ENCODE data around the gene OPRD1.
A peak's percentile ranks its signal among the peaks of the same experiment; 100 is the strongest.
"Not testable (repeated sequence)": the region's sequence is repeated elsewhere in the genome, so short reads cannot be mapped to it uniquely, and the experiment has no call there.

OPRD1 gene

GRCh38 chr1:28811766-28812668 lies at the start of gene OPRD1:
Gene OPRD1 (plus strand): TSS chr1:28812170. CDS start chr1:28812384, 214 bp downstream.
- DNase-seq (ENCODE audit: low read depth) = no peak

- DNase-seq (ENCODE audit: low read depth) = no peak
Measured at GRCh38 chr1:28766532-28767183, 45.3 kb upstream of the OPRD1 start.

- no peak for DNase-seq (ENCODE audit: low read depth)
Measured at GRCh38 chr1:28770601-28771165, 41.3 kb upstream of the OPRD1 start.

GRCh38 chr1:28771921-28772320 lies 40.0 kb upstream of the OPRD1 start:
- DNase-seq (ENCODE audit: low read depth) = not testable (repeated sequence)

DNA sequence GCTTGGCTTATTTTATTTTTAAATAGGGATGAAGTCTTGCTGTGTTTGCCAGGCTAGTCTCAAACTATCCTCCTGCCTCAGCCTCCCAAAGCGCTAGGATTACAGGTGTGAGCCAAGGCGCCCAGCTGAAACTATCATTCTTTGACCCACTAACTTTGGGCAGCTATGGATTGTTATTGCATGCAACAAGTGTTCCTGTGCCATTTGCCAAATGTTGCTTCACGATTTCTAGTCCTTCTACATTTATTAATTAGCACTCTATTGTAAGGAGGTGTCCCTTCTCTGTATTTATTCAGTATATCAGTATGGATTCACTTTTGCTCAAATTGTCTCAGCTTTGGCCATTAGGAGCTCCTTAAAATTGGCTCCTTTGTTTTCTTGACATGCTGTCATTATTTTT lies 38.9 kb upstream of the OPRD1 start:
- DNase-seq (ENCODE audit: low read depth) = no peak

DNA sequence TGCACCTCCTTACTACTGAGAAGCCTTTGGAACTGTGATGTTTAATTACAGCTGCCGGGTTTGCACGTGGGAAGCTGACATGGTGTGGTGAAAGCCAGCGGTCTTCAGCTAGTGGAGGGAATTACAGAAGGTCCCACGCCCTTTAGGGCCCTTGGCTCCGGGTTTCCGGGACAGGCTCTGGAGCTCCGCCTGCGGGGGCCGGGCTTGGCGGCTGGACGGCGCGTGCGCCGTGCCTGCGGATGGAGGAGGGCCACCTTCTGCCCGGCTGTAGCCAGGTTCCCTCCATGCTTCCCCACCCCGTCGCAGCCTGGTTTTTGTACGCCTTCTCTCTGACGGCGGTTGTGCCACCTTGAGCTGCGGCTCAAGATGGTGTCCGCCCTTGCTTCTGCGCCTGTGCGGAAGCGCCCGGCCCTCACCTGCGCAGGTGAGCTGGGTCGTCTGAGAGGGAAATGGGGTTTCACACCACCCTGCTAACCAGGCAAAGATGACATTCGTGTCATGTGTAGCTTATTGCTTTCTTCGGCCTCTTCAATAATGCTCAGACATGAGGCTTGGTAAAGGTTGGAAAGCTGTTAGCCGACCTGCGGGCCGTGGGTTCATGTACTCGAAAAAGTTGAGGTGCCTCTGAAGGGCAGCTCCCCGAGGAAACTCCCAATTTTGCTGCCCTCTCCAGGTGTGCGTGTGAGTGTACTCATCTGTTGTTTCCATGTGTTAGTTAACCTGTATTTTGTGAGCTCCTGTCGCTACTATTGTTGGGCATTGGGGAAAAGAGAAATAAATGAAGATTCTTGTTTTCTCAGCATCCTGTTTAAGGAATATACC lies 36.6 kb upstream of the OPRD1 start:
- peak; percentile 28 for DNase-seq (ENCODE audit: low read depth)

- no peak for DNase-seq (ENCODE audit: low read depth)
Measured at GRCh38 chr1:28776341-28776740, 35.6 kb upstream of the OPRD1 start.

- DNase-seq (ENCODE audit: low read depth) = no peak
Measured at GRCh38 chr1:28778021-28778420, 33.9 kb upstream of the OPRD1 start.

- DNase-seq (ENCODE audit: low read depth) = no peak
Measured at GRCh38 chr1:28779751-28780408, 32.1 kb upstream of the OPRD1 start.

GRCh38 chr1:28781305-28781704 lies 30.7 kb upstream of the OPRD1 start:
- DNase-seq (ENCODE audit: low read depth) = no peak

DNA sequence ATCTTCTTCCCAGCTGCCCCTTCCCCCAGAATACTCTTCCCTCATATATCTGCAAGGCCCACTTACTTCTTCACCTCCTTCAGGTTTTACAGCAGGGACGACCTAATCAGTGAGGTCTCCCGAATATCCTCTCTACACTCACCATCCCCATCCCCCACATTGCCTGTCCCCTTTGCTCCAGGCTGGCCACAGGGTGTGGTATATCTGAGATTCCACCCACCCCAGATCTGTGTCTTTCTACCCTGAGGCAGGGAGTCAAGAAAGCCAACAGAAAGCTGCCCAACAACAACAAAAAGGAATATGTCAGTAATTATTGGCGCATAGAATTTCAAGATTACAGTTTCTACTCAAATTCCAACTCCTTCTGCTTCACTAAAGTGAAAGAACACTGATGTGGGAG lies 30.0 kb upstream of the OPRD1 start:
- no peak for DNase-seq (ENCODE audit: low read depth)

DNA sequence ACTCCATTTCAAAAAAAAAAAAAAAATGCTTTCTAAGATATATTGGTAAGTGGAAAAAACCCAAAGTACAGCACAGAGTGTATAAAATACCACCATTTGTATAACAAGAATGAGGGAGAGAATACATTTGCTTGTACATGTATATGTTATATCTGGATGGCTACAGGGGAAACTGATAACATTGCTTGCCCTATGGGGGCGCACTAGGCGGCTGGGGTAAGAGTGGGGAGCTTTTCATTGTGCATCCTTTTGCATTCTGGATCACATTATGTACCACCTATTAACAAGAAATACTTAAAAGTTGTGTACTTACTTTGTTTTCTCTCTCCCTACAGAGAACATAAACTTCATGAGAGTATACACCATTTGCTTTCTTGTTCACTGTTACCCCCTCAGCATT lies 28.6 kb upstream of the OPRD1 start:
- no peak for DNase-seq (ENCODE audit: low read depth)

DNA sequence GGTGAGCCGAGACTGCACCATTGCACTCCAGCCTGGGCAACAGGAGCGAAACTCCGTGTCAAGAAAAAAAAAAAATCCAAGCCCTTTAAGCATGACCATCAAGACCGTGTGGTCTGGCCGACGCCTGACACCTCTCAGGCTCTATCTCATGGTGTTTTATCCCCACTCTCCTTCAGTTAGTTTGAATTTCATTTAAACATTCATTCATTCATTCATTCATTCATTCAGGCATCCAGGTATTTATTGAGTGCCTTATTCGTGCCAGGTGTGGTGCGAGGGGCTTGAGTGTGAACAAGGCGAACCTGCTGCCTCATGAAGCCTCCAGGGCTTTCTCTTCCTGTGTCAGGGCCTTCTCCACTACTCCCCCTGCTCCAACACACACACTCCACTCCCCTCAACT lies 22.6 kb upstream of the OPRD1 start:
- no peak for DNase-seq (ENCODE audit: low read depth)

- no peak for DNase-seq (ENCODE audit: low read depth)
Measured at GRCh38 chr1:28789816-28790215, 22.2 kb upstream of the OPRD1 start.

- DNase-seq (ENCODE audit: low read depth) = no peak
Measured at GRCh38 chr1:28790377-28791035, 21.5 kb upstream of the OPRD1 start.

DNA sequence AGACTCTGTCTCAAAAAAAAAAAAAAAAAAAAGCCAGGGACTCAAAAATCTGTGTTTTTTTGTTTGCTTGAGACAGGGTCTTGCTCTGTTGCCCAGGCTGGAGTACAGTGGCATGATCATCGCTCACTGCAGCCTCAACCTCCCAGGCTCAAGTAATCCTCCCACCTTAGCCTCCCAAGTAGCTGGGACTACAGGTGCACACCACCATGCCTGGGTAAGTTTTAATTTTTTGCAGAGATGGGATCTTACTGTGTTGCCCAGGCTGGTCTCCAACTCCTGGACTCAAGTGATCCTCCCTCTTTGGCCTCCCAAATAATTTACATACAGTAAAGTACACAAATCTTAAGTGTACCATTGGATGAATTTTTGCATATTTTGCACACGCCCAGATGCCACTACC lies 20.0 kb upstream of the OPRD1 start:
- not testable (repeated sequence) for DNase-seq (ENCODE audit: low read depth)

DNA sequence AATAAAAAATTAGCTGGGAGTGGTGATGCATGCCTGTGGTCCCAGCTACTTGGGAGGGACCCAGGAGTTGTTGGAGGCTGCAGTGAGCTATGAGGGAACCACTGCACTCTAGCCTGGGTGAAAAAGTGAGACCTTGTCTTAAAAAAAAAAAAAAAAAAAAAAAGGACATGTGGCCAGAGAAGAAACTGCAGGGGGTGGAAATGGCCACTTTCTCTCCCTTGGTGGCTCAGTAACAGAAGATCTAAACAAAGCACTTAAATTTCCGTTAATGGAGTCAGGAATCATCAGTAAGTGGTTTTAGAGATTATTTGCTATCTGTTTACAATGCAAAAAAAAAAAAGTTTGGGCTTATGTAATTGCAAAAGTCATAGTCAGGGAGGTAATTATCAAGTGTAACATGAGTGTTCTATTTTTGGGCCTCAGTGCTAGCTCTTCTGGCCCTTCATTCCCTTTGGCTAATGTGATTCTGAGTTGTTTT lies 19.3 kb upstream of the OPRD1 start:
- DNase-seq (ENCODE audit: low read depth) = no peak

GRCh38 chr1:28794582-28794981 lies 17.4 kb upstream of the OPRD1 start:
- not testable (repeated sequence) for DNase-seq (ENCODE audit: low read depth)

DNA sequence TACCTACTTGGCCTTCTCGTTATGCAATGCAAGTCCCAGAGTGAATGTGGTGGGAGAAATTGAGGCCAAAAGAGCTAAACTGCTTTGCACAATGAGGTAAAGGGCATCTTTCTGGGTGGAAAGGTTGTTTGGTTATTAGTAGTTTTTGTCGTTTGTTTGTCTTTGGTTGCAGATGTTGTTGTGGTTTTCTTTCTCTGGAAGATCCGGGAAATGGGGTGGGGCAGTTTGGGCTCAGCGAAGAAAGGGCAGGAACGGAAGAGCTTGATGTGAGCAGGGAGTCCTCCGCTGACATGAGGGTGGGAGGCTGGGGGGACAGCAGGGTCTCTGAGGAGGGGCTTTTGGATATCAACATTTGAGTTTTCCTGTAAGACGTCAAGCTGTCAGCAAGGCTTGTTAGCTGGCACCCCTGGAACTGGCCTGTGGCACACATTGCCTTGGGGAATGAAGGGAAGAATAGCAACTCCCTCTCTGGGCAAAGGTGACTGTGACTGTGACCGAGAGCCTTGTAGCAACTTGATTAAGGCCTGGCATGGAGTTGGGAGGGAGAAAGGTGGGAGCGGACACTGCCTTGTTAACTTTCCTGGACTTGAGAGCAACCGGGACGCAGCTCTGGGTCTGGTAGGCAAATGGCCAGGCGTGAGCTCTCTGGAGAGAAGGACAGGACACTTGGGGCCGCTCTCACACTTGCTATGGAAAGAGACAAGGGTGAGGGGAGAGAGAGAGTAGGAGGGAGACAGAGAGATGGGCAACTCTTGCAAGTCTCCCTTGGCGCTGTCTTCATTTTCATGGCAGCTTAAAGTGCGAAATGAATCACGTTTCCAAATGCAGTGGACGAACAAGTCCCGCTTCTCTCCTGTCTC lies 15.4 kb upstream of the OPRD1 start:
- DNase-seq (ENCODE audit: low read depth) = no peak

DNA sequence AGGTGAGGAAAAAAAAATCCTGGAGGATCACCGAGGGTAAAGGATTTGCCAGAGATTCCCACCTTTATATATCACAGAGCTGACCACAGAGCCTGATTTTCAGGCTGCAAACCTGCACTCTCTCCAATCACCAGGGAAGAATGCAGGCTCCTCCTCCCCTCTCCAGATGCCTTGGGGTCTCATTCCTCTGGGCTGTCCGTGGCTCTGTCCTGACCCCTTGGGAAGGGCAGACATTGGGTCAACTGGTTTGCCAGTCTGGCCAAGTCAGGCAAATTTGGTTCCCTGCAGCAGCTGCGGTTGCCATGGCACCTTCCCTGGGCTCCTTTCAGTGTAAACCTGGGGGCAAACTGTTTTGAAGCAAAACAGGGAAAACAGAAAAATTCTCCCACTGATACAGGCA lies 11.6 kb upstream of the OPRD1 start:
- DNase-seq (ENCODE audit: low read depth) = no peak

Measured in stimulated activated CD8-positive, alpha-beta memory T cell treated with anti-CD3 and anti-CD28 coated beads, Interleukin-15, amount 100 ng/mL, for 24 hours (primary cell).